Transverse colon (tissue), 4 donors: ENCODE measurements around the gene S100A11. TPM values are rescaled to one million over a fixed set of nuclear protein-coding genes. Genes with fewer than 3 reads are reported as not detected.
"Not testable (repeated sequence)": the region's sequence is repeated elsewhere in the genome, so short reads cannot be mapped to it uniquely, and the experiment has no call there.

ENCODE experiments used
- DNase-seq: peaks from one replicate; pipeline ENCODE4 v3.0.0-alpha.2; 2019
- H3K27ac ChIP-seq, 4 donors: fragments of 200-600 bp; sonication (generic); 2 replicates each; pipeline ENCODE4 v1.5.1; 2016 to 2018; ENCODE audit warnings: inconsistent platforms in 4 of 4
- H3K27me3 ChIP-seq: fragments of 200-600 bp; sonication (generic); 2 replicates; pipeline ENCODE4 v1.5.1; 2017; ENCODE audit warnings: inconsistent platforms
- H3K36me3 ChIP-seq, 4 donors: fragments of 200-600 bp; sonication (generic); 2 replicates each; pipeline ENCODE4 v1.5.1; 2017 to 2019; ENCODE audit warnings: inconsistent platforms in 4 of 4
- H3K4me1 ChIP-seq, 4 donors: fragments of 200-600 bp; sonication (generic); 2 replicates each; pipeline ENCODE4 v1.5.1; 2017 to 2020; ENCODE audit warnings: inconsistent platforms in 4 of 4
- H3K4me3 ChIP-seq, 4 donors: fragments of 200-600 bp; sonication (generic); 1 replicate in 1 of 4; 2 replicates in 3 of 4; pipeline versions ENCODE4 v1.5.1 to v1.6.1; 2017 to 2019; ENCODE audit warnings: inconsistent platforms in 4 of 4
- H3K9me3 ChIP-seq, 2 donors: fragments of 200-600 bp; sonication (generic); 2 replicates each; pipeline ENCODE4 v1.5.1; 2017 to 2019; ENCODE audit warnings: inconsistent platforms in 2 of 2
- EP300 ChIP-seq: sonication (generic); formaldehyde crosslinking; IDR thresholded peaks from one replicate; pipeline ENCODE4 v1.6.1; 2017; ENCODE audit warnings: antibody characterized with exemption, low read depth
- POLR2A ChIP-seq: fragments of 450-650 bp; IDR thresholded peaks from one replicate; pipeline ENCODE4 v1.6.1; 2016; ENCODE audit warnings: antibody characterized with exemption, mild to moderate bottlenecking, moderate library complexity
- POLR2AphosphoS5 ChIP-seq, 3 donors: sonication (generic); formaldehyde crosslinking; IDR thresholded peaks; one replicate each; pipeline ENCODE4 v1.6.1; 2016; ENCODE audit warnings: antibody characterized with exemption in 3 of 3
- WGBS, 2 donors: methylation state at CpG; one replicate each; pipeline ENCODE4 v1.1.5; 2018; ENCODE audit warnings: low coverage in 1 of 2; 5-methylcytosine and 5-hydroxymethylcytosine counted together
- in situ Hi-C, 4 donors: fragments of 200-750 bp; cut with MboI; loops; one replicate each; pipeline versions ENCODE4 v1.15.0 to v1.15.1; 2017; ENCODE audit warnings: low sequenced_read_pairs in 3 of 4, low pct_ligation_motif_present in 1 of 4, low pct_unique_long_range_greater_than_20kb in 1 of 4
- intact Hi-C: fragments of 100-400 bp; cut with DNase I; formaldehyde crosslinking; loops from one replicate; pipeline ENCODE4 v1.15.1; 2023; ENCODE audit warnings: low total_unique reads
- total RNA-seq, 4 donors: library from RNA; depleted of rRNA; stranded (reverse); fragments of >200 nt; gene quantifications; one replicate each; pipeline ENCODE4 v1.1.0, GENCODE V29; 2016
- TF ChIP-seq, protein P1 (sequence below), 5 experiments: fragments of 200-600 bp in 3 of 5; fragments of 450-650 bp in 2 of 5; sonication (generic) in 3 of 5; IDR thresholded peaks; 1 replicate in 2 of 5; 2 replicates in 3 of 5; pipeline ENCODE4 v1.5.1; 2016 to 2017; ENCODE audit warnings: antibody characterized with exemption in 5 of 5, inconsistent platforms in 3 of 5, mild to moderate bottlenecking in 2 of 5, moderate library complexity in 1 of 5

The S100A11 gene
- total RNA-seq = 100 to 1,000 TPM in 1 of 4 donors, 10 to 100 TPM in 3; 35.6 to 108 (median 54.8) TPM

DNA sequence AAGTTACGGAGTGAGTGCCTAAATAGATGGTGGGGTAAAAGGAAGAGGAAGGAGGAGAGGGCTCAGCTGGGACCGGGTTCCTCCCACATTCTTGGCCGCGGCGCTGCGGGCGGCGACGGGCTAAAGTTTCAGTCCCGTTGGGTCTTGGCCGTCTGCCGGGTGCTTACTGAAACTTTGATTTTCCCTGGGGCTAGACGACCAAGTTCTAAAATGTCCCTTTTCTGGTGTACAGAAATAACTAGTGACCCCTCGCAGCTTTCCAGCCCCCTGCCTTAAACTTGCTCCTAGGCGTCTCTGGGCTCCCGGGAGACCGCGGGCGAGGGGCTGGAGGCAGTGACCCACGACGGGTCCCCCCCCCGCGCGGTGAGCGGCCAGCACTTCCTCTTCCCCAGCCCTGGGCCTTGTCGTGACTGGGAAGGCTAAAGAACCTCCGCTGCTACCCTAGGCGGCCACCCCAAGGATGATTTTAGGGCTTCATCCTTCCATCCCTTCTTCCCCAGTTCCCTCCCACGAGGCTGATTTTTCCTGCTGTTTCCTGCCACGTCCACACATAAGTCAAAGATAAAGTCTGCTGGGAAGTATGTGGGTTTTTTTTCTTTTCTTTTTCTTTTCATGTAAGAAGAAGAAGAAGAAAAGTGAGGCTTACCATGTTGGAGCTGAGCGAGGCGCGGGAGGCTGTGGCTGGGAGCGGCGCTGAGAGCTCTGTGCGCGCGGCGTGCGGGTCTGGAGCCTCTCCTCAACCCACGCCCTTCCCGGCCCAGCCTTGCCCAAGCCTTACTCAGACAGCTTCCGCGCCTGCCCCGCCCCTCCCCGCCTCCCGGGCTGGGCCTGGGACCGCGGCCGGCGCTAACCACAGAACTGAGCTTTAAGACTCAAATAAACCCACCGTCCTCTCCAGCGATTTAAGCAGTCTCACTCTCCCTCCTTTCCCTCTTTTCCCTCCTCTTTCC lies at the start of gene S100A11:
S100A11 (minus strand) TSS at position 738 of the 950 bp plus-strand sequence; CDS start at position 649, 89 bp downstream.
- WGBS, 2 donors = 0 to 1% methylated on average over 10 to 53 of the region's 53 CpGs
- peak; percentile 94 for DNase-seq
- Histone ChIP-seq H3K27me3 (no peaks in the 10 kb centered on the region), H3K4me3 (peak within 1 kb of the TSS; percentile 54 to 74 (median 58)), H3K4me1 (peaks cover 7 to 33% (median 24%) of the 10 kb centered on the region in 4 donors), H3K9me3 (no peaks in the 10 kb centered on the region), H3K27ac (peak within 1 kb of the TSS; percentile 92 to 96 (median 94)), H3K36me3 (peaks cover 0 to 23% (median 8%) of the 10 kb centered on the region in 4 donors)
- in situ Hi-C loops = no loop called here
- intact Hi-C loops = no loop called here
- TF ChIP-seq POLR2A (peak; percentile 96), EP300 (no peak), POLR2AphosphoS5 (IDR thresholded peaks at IDR 0.05) (peak; percentile 93 to 95 (median 94))
- TF ChIP-seq, protein P1, sequence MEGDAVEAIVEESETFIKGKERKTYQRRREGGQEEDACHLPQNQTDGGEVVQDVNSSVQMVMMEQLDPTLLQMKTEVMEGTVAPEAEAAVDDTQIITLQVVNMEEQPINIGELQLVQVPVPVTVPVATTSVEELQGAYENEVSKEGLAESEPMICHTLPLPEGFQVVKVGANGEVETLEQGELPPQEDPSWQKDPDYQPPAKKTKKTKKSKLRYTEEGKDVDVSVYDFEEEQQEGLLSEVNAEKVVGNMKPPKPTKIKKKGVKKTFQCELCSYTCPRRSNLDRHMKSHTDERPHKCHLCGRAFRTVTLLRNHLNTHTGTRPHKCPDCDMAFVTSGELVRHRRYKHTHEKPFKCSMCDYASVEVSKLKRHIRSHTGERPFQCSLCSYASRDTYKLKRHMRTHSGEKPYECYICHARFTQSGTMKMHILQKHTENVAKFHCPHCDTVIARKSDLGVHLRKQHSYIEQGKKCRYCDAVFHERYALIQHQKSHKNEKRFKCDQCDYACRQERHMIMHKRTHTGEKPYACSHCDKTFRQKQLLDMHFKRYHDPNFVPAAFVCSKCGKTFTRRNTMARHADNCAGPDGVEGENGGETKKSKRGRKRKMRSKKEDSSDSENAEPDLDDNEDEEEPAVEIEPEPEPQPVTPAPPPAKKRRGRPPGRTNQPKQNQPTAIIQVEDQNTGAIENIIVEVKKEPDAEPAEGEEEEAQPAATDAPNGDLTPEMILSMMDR (IDR thresholded peaks at IDR 0.05) = no peak

DNA sequence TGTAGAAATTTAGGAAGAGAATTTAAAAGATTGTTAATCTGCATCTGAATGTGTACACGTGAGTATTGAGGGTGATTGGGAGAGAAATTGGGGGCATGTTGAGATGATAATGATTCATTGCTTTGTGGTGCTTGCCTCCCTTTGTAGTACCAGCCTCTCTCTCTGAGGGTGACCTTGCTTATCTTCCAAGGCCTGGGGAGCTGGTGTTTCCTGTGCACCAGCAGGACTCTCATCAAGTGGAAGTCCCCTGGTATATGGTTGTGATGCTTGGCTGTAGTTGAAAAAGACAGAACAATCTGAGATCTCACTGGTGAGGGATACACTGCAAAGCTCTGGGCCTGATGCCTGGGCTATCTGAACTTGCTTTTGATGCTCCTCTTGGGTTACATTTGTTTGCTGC lies 48.0 kb upstream of the S100A11 start:
- no peaks in the 10 kb centered on the region for H3K9me3 ChIP-seq
- H3K27me3 ChIP-seq = peaks cover 29% of the 10 kb centered on the region
- no peaks in the 10 kb centered on the region for H3K36me3 ChIP-seq
- in situ Hi-C loops = no loop called here
- H3K27ac ChIP-seq = no peak overlapping the region
- H3K4me3 ChIP-seq = no peak overlapping the region
- no peak for TF ChIP-seq POLR2AphosphoS5 (IDR thresholded peaks at IDR 0.05)
- TF ChIP-seq, protein P1 (IDR thresholded peaks at IDR 0.05) = no peak
- no peak for TF ChIP-seq POLR2A
- no peak for TF ChIP-seq EP300
- intact Hi-C loops = no loop called here
- DNase-seq = no peak
- 40 to 86% methylated on average over 1 of the region's 1 CpG for WGBS, 2 donors
- no peaks in the 10 kb centered on the region for H3K4me1 ChIP-seq

DNA sequence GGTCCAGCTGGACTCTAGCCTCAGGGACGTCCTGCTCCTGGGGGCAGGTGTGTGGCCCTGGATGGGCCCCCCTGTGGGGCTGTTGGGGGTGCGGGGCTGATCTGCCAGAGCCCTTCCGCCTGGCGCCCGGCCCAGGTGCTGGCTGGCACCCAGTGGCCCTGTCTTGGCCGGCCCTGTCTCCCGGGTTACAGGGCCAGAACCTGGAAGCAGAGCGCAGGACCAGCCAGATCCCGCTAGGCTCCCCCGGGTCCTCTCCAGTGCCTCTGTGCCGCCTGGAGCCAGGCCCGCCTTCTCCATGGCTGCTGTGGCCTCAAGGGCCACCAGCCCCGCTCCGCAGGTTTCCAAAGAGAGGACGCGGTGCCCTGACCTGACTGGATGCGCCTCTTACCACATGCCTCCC lies 44.2 kb upstream of the S100A11 start:
- intact Hi-C loops, H3K27ac ChIP-seq, DNase-seq, H3K4me1 ChIP-seq, H3K4me3 ChIP-seq, H3K27me3 ChIP-seq, H3K9me3 ChIP-seq, H3K36me3 ChIP-seq, in situ Hi-C loops: not testable (repeated sequence)
- 100% methylated on average over 9 of the region's 17 CpGs; no CpG with 5 or more reads in 1 of the 2 donors for WGBS, 2 donors

DNA sequence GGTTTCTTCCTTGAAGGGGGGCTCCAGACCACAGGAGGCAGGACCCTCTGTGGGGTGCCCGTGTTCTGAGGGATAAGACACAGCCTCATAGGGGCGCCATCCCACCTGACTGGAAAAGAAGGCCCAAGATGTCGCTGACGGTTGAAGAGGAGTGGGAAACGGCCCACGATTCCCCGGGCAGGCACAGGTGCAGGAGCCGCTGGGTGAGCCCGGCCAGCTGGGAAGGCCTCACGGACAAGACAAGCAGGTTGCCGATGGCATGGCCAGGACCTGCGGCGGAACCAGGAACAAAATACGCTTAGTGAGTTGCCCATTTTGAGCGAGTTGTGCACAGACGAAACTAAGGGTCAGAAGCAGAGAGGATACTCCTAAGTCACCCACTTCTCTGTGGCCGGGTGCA lies 43.7 kb upstream of the S100A11 start:
- peaks cover 13% of the 10 kb centered on the region for H3K27me3 ChIP-seq
- DNase-seq, H3K9me3 ChIP-seq, H3K27ac ChIP-seq, intact Hi-C loops, H3K4me3 ChIP-seq, H3K4me1 ChIP-seq, in situ Hi-C loops, H3K36me3 ChIP-seq: not testable (repeated sequence)
- WGBS, 2 donors = 83% methylated on average over 17 of the region's 17 CpGs; no CpG with 5 or more reads in 1 of the 2 donors

DNA sequence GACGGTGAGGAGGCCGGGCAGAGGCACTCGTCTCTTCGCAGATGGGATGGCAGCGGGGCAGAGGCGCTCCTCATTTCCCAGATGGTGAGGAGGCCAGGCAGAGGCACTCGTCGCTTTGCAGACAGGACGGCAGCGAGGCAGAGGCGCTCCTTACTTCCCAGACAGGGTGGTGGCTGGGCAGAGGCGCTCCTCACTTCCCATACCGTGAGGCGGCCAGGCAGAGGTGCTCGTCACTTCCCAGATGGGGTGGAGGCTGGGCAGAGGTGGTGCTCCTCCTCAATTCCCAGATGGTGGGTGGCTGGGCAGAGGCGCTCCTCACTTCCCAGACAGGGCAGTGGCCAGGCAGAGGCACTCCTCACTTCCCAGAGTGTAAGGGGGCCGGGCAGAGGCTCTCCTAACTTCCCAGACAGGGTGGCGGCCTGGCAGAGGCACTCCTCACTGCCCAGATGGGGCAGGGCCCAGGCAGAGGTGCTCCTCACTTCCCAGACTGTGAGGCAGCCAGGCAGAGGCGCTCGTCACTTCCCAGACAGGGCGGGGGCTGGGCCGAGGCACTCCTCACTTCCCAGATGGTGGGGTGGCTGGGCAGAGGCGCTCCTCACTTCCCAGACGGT lies 42.1 kb upstream of the S100A11 start:
- in situ Hi-C loops (no loop called here), intact Hi-C loops (no loop called here)
- no peaks in the 10 kb centered on the region for H3K4me1 ChIP-seq
- H3K4me3 ChIP-seq = no peak overlapping the region
- WGBS, 2 donors = 75% methylated on average over 24 of the region's 24 CpGs; no CpG with 5 or more reads in 1 of the 2 donors
- no peaks in the 10 kb centered on the region for H3K36me3 ChIP-seq
- H3K27ac ChIP-seq = no peak overlapping the region
- no peaks in the 10 kb centered on the region for H3K9me3 ChIP-seq
- DNase-seq = no peak
- H3K27me3 ChIP-seq = peaks cover 19% of the 10 kb centered on the region
- TF ChIP-seq POLR2A = no peak
- TF ChIP-seq, protein P1 (IDR thresholded peaks at IDR 0.05) = no peak
- no peak for TF ChIP-seq EP300
- TF ChIP-seq POLR2AphosphoS5 (IDR thresholded peaks at IDR 0.05) = no peak
